ENCODE results near the gene ECI2.

DNA sequence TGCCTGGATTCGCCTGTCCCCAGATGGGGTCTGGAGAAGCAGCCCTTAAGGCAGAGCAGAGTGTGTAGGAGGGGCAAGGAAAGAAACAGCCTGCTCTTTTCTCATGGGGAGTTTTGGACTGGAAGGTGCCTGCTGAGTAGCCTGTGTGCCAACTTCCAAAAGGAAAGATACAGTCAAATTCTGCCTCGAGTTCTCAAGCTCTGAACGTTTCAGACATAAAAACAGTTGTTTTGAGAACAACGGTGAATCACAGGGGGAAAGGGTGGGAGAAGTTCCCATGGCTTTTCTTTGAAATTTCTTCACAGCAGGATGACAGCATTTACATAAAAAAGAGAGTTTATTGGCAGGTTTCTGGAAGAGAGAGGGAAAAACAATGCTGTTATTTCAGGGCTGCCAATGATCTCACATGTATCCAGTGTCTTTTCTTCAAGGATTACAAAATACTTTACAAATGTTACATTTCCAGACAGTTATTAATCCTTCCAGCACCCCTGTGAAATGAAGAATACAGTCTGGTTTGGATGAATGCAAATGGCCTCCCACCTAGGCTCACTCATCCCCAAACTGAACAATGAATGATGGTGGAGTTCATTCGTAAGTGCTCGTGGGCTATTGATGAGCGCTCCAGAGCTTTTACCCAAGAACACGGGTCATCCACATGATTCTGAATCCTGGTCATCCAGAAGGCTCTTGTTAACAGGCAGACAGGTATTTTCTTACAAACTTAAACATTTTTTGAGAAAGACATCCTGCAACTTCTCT lies 33.8 kb upstream of the ECI2 start:
- TF ChIP-seq KLF16 (tag by site-specific recombination; IDR thresholded peaks at IDR 0.05) (no peak), GLI4 (tag by site-specific recombination; IDR thresholded peaks at IDR 0.05) (no peak), YY1 (tag by site-specific recombination; IDR thresholded peaks at IDR 0.05) (no peak), ZNF146 (tag by site-specific recombination; IDR thresholded peaks at IDR 0.05) (no peak), ZNF280C (tag by site-specific recombination; IDR thresholded peaks at IDR 0.05) (no peak), KLF10 (tag by site-specific recombination; IDR thresholded peaks at IDR 0.05) (no peak), HOXD13 (CRISPR knock-in tag; IDR thresholded peaks at IDR 0.05; ENCODE audit: borderline replicate concordance) (no peak)
- TF ChIP-seq, protein P1, sequence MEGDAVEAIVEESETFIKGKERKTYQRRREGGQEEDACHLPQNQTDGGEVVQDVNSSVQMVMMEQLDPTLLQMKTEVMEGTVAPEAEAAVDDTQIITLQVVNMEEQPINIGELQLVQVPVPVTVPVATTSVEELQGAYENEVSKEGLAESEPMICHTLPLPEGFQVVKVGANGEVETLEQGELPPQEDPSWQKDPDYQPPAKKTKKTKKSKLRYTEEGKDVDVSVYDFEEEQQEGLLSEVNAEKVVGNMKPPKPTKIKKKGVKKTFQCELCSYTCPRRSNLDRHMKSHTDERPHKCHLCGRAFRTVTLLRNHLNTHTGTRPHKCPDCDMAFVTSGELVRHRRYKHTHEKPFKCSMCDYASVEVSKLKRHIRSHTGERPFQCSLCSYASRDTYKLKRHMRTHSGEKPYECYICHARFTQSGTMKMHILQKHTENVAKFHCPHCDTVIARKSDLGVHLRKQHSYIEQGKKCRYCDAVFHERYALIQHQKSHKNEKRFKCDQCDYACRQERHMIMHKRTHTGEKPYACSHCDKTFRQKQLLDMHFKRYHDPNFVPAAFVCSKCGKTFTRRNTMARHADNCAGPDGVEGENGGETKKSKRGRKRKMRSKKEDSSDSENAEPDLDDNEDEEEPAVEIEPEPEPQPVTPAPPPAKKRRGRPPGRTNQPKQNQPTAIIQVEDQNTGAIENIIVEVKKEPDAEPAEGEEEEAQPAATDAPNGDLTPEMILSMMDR (tag by site-specific recombination; IDR thresholded peaks at IDR 0.05), result no peak
